ENCODE results near the gene COX7A2L.
A peak's percentile ranks its signal among the peaks of the same experiment; 100 is the strongest.
"Not testable (repeated sequence)": the region's sequence is repeated elsewhere in the genome, so short reads cannot be mapped to it uniquely, and the experiment has no call there.

Gene COX7A2L

DNA sequence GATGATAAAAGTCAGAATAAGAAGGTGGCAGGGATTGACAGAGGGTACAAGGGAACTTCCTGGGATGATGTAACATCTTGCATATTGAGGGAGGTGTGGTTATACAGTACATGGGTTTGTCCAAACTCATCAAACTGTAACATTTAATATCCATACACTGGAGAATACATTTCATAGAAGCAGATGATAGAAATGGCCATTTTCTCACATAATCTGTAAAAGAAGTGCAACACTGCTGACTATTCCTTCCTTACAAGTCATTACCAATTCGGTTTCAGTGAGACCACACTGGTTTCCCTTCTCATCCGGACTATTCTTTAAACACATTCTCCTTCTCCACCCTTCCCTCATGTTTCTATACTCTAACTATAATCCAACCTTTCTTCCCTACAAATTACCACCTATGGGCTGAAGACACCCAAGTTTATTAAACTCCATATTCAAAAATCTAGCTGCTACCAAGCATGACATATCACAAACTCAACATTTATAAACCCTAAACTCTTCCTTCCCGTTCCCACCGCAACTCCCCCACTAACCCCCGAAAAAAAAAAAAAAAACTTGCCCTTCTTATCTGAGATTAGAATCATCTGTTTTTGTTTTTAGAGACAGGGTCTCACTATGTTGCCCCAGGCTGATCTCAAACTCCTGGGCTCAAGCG is 1.6 kb downstream of the COX7A2L start:
- DNase-seq (ENCODE audit: insufficient read length, low spot score) (no peak), FAIRE-seq (no peak)
- no peak for TF ChIP-seq POLR2A (IDR thresholded peaks at IDR 0.05; ENCODE audit: low read depth, low read length)

DNA sequence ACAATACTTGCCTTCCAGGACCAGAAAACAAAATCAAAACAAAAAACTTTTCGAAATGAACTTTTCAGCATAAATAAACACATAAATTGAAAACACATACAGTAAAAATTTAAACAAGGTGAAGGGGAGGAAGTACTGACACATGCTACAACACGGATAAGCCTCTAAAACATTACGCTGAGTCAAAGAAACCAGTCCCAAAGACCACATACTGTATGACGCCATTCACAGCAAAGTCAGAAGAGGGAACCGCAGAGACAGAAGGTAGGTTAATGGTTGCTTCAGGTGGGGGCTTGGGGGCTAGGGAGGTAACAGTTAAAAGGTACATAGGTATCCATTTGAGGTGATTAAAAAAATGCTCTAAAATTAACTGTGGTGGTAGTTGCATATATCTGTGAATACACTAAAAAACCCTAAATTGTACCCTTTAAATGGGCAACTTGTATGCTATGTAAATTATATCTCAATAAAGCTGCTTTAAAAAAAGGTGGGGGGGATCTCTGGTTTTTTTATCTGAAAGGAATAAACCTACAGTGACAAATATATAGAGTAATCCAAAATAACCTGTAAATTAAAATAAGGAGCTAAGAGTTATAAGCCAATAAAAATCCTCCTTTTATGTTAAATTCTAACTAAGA is 7.1 kb downstream of the COX7A2L start:
- DNase-seq (ENCODE audit: insufficient read length, low spot score) (no peak), FAIRE-seq (no peak)
- no peak for TF ChIP-seq POLR2A (IDR thresholded peaks at IDR 0.05; ENCODE audit: low read depth, low read length)

DNA sequence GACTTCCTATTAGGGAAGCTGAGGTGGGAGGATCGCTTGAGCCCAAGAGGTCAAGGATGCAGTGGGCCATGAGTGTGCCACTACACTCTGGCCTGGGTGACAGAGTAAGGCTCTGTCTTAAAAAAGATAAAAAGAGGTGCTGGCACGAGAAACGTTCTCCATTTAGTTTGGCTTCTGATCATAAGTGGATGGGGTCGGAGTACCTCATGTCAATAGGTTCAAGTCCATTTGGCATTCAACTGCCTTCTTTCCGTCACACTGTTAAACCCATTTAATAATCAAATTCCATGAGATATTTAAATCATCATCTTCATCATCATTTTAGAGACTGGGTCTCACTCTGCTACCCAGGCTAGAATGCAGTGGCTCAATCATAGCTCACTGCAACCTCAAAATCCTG is 9.2 kb downstream of the COX7A2L start:
- FAIRE-seq (no peak), DNase-seq (ENCODE audit: insufficient read length, low spot score) (no peak)
- no peak for TF ChIP-seq POLR2A (IDR thresholded peaks at IDR 0.05; ENCODE audit: low read depth, low read length)

DNA sequence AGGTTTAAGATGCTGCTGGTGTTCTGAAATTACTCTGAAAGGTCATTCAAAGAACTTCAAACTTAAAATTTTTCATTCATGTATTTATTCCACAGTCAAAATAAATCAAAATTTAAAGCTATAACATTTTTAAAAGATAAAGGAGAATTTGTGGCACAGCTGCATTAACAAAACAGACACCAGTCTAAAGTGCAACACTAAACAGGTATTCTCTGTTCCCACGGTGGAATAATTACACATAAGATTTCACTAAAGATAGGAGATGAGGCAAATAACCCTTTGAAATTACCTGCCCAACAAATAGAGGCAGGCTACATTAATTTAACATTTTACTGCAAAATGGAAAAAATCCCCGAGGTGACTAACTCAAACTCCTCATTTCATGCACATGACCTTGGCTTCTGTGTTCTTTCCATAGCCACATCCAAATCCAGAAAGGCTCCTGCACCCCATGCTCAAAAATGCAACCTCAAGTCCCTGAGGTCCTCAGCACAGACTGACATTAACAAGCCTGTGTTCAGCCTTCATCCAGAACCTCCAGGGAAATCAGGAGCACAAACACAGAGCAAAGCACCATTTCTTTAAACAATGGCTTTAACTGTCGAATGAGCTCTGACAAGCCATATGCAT is 10.5 kb downstream of the COX7A2L start:
- DNase-seq (ENCODE audit: insufficient read length, low spot score) (no peak), FAIRE-seq (no peak)
- no peak for TF ChIP-seq POLR2A (IDR thresholded peaks at IDR 0.05; ENCODE audit: low read depth, low read length)

DNA sequence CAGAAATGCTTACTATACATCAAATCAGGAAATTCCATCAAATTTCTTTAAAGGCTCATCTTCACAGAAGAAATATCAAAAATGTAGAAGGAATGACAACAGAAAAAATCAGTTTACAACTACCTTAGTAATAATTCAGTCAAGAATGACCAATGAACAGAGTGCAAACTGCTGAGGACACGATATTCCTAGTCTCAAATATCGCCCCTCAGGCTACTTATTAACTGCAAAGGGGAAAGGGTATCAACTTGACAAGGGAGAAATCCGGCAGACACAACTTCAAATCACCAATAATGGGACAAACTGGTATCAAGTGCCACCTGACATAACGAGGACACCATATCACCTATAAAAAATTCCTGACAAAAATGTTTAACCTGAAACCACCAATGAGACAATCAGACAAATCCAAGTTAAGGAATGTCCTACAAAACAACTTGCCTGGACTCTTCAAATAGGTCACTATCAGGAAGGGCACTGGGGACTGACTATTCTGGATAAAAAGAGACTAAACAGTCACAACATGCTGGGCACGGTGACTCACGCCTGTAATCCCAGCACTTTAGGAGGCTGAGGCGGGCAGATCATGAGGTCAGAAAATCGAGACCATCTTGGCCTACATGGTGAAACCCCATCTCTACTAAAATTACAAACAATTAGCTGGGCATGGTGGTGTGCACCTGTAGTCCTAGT is 12.8 kb downstream of the COX7A2L start:
- FAIRE-seq (no peak), DNase-seq (ENCODE audit: insufficient read length, low spot score) (no peak)
- no peak for TF ChIP-seq POLR2A (IDR thresholded peaks at IDR 0.05; ENCODE audit: low read depth, low read length)

DNA sequence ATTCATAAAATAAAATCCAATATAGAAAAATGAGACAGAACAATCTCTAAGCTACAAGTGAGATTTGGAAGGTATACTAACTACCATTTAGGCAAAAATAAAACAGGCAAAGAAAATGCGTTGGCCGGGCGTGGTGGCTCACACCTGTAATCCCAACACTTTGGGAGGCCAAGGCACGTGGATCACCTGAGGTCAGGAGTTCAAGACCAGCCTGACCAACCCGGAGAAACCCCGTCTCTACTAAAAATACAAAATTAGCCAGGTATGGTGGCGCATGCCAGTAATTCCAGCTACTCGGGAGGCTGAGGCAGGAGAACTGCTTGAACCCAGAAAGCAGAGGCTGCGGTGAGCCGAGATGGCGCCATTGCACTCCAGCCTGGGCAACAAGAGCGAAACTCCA is 13.5 kb downstream of the COX7A2L start:
- FAIRE-seq; DNase-seq (ENCODE audit: insufficient read length, low spot score): not testable (repeated sequence)

DNA sequence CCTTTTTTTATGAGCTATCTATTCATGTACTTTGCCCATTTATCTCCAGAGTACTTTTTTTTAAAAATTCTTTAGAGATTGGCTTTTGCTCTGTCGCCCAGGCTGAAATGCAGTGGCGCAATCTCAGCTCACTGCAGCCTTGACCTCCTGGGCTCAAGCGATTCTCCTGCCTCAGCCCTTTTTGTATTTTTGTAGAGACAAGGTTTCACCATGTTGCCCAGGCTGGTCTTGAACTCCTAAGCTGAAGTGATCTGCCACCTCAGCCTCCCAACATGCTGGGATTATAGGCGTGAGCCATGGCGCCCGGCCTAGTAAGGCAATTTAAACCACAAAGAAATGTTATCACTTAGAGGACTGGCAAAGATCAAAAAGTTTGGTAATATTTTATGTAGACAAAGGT is 14.2 kb downstream of the COX7A2L start:
- DNase-seq (ENCODE audit: insufficient read length, low spot score); FAIRE-seq: not testable (repeated sequence)

DNA sequence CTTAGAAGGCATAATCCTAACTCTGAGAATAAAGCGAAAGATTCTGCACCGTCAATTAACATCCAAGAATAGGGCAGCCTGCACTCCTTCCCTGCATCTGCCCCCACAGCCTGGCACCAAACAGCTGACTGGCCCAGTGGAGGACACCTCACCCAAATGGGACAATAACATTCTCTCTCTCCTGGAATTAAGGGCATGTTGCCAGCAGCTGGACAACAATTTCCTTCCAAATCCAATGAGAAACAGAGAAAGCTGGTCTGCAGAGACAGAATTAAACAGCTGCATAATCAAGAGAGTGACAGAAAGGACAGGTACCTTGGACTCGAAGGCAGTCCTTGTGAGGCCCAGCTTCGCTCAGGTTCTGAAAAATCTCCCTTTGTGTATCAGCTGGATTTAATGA is 15.0 kb downstream of the COX7A2L start:
- TF ChIP-seq POLR2A (IDR thresholded peaks at IDR 0.05; ENCODE audit: low read depth, low read length), result no peak
- DNase-seq (ENCODE audit: insufficient read length, low spot score) (no peak), FAIRE-seq (no peak)

DNA sequence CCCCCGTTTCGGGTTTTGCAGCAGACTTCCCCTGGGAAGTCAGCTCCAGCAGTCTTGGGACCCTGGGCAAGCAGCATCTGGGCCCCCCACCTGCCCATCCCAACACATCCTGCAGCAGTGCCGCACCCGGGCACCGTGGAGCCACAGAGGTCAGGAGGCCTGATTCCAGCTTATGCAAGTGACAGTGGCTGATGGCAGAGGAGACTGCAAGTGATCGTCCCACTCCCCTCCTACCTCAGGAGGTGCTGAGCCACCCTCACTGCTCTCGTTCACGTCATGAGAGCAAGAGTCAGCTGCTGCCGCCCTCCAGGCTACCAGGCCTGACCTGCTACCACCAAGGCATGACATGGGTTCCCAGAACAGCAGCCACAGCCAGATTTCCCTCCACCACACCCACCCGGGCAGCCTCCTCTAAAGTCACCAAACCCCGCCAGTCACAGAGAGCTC is 18.2 kb downstream of the COX7A2L start:
- DNase-seq (ENCODE audit: insufficient read length, low spot score) (no peak), FAIRE-seq (no peak)
- TF ChIP-seq POLR2A (IDR thresholded peaks at IDR 0.05; ENCODE audit: low read depth, low read length), result no peak

DNA sequence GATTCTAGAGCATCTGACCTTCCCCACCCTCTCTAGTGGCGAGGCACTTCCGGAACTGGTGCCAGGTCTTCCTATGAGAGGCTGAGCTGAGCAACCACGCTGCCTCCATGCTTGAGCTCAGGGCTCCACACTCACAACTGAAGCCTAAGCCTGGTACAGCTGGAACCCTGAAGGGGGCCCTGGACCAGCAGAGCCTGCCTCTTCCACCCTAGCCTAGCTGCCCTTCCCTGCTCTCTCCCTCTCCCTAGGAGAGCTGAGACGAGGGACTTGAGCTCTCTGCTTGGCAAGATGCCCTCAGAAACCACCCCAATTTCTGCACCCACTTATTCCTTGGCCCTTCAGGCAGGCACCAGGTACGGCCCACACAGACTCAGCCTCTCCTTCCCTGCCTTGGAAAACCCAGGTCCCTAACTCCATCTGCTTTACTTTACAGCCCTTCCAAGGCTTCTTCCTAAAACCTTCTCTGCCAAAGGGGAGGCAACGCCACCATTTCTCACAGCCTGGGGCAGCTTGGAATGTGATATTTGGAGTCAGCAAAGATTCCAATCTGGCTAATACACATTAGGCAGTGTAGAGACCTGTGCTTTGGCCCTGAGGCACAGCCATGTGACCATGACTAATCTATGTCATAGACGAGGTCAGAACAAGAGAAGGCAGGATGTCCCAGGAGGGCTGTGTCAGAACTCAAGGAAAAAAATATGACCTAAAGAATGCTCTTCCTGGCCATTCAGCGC is 18.8 kb downstream of the COX7A2L start:
- DNase-seq (ENCODE audit: insufficient read length, low spot score), result peak; percentile 80
- TF ChIP-seq POLR2A (IDR thresholded peaks at IDR 0.05; ENCODE audit: low read depth, low read length), result no peak
- FAIRE-seq, result peak; percentile 75

DNA sequence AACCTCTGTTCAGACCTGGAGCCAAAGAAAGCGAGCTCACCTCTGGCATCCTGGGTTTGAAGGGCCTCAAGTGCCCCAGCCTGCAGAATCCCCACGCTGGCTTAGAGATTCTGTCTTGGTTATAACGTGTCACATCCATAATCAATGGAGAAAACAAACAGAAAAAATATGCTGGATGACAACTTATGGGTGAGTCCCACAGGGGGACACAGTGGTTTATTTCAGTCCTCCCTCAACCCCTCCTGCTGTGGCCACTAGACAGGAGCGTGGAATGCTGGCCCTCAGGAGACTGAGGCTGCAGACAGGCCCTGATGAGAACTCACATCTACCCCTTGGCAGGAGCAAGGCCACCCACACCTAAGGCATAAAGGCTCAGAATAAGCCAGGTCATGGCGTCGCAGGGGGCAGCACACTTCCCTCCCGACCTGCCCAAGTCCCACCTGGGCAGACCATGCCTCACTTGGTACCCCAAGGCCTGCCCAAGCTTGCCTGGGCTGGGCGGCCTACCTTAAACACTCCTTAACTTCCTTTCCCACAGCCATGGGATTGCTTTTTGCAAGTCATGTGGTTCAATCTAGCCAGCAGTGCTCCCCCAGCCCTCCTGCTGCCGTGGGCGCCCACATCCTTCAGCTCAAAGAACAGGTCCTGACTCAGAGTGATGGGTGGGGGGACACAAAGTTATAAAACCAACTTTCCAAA is 19.9 kb downstream of the COX7A2L start:
- FAIRE-seq, result no peak
- no peak for TF ChIP-seq POLR2A (IDR thresholded peaks at IDR 0.05; ENCODE audit: low read depth, low read length)
- no peak for DNase-seq (ENCODE audit: insufficient read length, low spot score)

DNA sequence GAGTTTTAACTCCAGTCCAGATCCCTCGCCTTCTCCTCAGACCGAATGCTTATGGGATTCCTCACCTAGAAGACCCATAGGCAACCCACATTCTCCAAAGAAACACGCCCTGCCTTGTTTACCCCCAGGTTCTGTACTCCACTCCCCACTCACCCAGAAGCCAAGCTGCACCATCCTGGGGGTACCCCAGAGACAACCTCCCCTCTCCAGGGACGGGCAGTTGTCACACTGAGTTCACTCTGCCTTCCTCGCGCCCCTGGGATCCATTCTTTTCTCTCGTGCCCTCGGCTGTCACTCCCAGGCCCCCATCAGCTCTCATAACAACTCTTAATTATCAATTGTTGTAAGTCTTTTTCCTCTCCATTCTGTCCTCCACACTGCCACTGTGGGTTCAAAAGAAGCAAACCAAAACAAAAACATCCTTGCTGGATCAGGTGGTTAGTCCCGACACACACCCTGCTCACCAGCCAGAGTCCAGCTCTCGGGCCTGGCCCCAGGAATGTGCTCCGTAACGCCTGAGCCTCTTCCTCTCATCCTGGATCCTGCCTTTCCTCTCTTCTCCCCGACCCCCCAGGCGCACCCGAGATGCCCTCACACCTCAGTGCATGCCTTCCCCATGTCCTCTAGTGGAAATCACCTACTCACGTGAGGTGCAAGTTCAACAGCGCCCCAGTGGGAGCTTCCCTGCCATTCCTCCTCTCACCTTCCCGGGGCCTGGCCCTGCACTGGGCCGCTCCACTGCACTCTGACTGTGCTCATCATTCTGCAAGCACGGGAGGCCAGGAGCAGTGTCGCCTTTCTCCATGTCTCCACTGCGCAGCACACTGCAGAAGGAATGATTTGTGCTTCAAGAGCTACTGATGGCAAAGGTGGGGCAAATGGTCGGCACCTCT is 20.7 kb downstream of the COX7A2L start:
- no peak for FAIRE-seq
- no peak for TF ChIP-seq POLR2A (IDR thresholded peaks at IDR 0.05; ENCODE audit: low read depth, low read length)
- no peak for DNase-seq (ENCODE audit: insufficient read length, low spot score)

Measured in H54 (cell line).